ENCODE measurements around the gene PTP4A1. TPM values are rescaled to one million over a fixed set of nuclear protein-coding genes. Genes with fewer than 3 reads are reported as not detected.

Gene PTP4A1
- total and polyA plus RNA-seq, 2 of the 13 experiments (the other 11 are each of a cell fraction or from before 2014, with no cell fraction given), result 141 to 376 TPM

DNA sequence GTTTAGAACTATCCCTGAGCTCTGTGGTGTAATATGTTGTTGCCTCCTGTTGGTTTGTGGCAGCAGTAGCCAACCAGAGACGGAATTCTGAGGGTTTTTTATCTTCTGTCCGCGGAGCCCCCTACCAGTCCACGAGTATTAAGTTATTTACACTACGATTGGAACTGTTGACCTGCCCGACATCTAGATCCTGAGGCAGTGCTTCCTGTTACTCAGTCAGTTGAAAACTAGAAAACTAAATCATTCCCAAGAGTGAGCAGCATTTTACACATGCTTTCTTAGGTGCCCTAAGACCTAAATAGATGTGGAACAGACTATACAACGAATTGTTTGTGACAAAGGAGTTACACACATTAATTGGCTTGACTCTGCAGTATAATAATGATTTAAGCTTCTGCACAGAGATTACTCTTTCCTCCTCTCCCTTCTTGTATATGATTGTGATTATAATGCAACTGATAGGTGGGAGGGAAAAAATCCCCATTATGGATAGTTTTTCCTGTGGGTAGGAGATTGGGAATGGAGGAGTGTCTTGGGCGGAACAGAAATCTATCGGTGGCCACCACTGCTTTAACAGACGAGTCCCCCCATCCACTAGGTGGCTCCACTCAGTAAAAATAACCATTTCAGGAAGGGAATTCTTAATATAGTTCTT is 1.7 kb downstream of the PTP4A1 start (continued):
- TF ChIP-seq, protein P1, sequence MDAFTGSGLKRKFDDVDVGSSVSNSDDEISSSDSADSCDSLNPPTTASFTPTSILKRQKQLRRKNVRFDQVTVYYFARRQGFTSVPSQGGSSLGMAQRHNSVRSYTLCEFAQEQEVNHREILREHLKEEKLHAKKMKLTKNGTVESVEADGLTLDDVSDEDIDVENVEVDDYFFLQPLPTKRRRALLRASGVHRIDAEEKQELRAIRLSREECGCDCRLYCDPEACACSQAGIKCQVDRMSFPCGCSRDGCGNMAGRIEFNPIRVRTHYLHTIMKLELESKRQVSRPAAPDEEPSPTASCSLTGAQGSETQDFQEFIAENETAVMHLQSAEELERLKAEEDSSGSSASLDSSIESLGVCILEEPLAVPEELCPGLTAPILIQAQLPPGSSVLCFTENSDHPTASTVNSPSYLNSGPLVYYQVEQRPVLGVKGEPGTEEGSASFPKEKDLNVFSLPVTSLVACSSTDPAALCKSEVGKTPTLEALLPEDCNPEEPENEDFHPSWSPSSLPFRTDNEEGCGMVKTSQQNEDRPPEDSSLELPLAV (CRISPR knock-in tag; conservative IDR thresholded peaks at IDR 0.05; ENCODE audit: low read depth), result no peak
- TF ChIP-seq ATM (IDR thresholded peaks at IDR 0.05; ENCODE audit: borderline replicate concordance) (no peak), KMT2B (CRISPR knock-in tag; IDR thresholded peaks at IDR 0.05) (0 out of 2 replicates have a peak, but pooled peaks have one; percentile 49), RCOR2 (CRISPR knock-in tag; IDR thresholded peaks at IDR 0.05) (peak; percentile 86), POLR2A (IDR thresholded peaks at IDR 0.05; ENCODE audit: insufficient read depth in 1 of 2, low read depth in 2 of 2, low read length in 2 of 2) (no peak; a peak in 1 of 4 replicates), ZNF547 (CRISPR knock-in tag; IDR thresholded peaks at IDR 0.05) (no peak), ZNF549 (CRISPR knock-in tag; IDR thresholded peaks at IDR 0.05) (no peak), ZNF160 (CRISPR knock-in tag; IDR thresholded peaks at IDR 0.05) (no peak), DMAP1 (CRISPR knock-in tag; IDR thresholded peaks at IDR 0.05) (no peak), ZSCAN21 (CRISPR knock-in tag; IDR thresholded peaks at IDR 0.05; ENCODE audit: borderline replicate concordance) (no peak), RBFOX2 (IDR thresholded peaks at IDR 0.05; ENCODE audit: low read depth, low read length) (no peak), ZNF343 (CRISPR knock-in tag; IDR thresholded peaks at IDR 0.05) (no peak; the same call in 1 of the 2 replicates), YY1 (IDR thresholded peaks at IDR 0.05; ENCODE audit: insufficient read depth, insufficient replicate concordance, low read depth, low read length) (no peak), ZNF788 (CRISPR knock-in tag; IDR thresholded peaks at IDR 0.05; ENCODE audit: borderline replicate concordance) (no peak)
- TF ChIP-seq, protein P2, sequence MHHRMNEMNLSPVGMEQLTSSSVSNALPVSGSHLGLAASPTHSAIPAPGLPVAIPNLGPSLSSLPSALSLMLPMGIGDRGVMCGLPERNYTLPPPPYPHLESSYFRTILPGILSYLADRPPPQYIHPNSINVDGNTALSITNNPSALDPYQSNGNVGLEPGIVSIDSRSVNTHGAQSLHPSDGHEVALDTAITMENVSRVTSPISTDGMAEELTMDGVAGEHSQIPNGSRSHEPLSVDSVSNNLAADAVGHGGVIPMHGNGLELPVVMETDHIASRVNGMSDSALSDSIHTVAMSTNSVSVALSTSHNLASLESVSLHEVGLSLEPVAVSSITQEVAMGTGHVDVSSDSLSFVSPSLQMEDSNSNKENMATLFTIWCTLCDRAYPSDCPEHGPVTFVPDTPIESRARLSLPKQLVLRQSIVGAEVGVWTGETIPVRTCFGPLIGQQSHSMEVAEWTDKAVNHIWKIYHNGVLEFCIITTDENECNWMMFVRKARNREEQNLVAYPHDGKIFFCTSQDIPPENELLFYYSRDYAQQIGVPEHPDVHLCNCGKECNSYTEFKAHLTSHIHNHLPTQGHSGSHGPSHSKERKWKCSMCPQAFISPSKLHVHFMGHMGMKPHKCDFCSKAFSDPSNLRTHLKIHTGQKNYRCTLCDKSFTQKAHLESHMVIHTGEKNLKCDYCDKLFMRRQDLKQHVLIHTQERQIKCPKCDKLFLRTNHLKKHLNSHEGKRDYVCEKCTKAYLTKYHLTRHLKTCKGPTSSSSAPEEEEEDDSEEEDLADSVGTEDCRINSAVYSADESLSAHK (CRISPR knock-in tag; IDR thresholded peaks at IDR 0.05; ENCODE audit: borderline replicate concordance), result no peak
- TF ChIP-seq, protein P3, sequence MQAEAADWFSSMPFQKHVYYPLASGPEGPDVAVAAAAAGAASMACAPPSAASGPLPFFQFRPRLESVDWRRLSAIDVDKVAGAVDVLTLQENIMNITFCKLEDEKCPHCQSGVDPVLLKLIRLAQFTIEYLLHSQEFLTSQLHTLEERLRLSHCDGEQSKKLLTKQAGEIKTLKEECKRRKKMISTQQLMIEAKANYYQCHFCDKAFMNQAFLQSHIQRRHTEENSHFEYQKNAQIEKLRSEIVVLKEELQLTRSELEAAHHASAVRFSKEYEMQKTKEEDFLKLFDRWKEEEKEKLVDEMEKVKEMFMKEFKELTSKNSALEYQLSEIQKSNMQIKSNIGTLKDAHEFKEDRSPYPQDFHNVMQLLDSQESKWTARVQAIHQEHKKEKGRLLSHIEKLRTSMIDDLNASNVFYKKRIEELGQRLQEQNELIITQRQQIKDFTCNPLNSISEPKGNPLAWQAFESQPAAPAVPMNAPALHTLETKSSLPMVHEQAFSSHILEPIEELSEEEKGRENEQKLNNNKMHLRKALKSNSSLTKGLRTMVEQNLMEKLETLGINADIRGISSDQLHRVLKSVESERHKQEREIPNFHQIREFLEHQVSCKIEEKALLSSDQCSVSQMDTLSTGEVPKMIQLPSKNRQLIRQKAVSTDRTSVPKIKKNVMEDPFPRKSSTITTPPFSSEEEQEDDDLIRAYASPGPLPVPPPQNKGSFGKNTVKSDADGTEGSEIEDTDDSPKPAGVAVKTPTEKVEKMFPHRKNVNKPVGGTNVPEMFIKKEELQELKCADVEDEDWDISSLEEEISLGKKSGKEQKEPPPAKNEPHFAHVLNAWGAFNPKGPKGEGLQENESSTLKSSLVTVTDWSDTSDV (CRISPR knock-in tag; IDR thresholded peaks at IDR 0.05), result no peak
- TF ChIP-seq, protein P4, sequence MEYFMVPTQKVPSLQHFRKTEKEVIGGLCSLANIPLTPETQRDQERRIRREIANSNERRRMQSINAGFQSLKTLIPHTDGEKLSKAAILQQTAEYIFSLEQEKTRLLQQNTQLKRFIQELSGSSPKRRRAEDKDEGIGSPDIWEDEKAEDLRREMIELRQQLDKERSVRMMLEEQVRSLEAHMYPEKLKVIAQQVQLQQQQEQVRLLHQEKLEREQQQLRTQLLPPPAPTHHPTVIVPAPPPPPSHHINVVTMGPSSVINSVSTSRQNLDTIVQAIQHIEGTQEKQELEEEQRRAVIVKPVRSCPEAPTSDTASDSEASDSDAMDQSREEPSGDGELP (IDR thresholded peaks at IDR 0.05; ENCODE audit: borderline replicate concordance, low read depth), result no peak
